ENCODE data around the gene UBE2D3.

- TF ChIP-seq, protein P1, sequence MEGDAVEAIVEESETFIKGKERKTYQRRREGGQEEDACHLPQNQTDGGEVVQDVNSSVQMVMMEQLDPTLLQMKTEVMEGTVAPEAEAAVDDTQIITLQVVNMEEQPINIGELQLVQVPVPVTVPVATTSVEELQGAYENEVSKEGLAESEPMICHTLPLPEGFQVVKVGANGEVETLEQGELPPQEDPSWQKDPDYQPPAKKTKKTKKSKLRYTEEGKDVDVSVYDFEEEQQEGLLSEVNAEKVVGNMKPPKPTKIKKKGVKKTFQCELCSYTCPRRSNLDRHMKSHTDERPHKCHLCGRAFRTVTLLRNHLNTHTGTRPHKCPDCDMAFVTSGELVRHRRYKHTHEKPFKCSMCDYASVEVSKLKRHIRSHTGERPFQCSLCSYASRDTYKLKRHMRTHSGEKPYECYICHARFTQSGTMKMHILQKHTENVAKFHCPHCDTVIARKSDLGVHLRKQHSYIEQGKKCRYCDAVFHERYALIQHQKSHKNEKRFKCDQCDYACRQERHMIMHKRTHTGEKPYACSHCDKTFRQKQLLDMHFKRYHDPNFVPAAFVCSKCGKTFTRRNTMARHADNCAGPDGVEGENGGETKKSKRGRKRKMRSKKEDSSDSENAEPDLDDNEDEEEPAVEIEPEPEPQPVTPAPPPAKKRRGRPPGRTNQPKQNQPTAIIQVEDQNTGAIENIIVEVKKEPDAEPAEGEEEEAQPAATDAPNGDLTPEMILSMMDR (IDR thresholded peaks at IDR 0.05), result no peak
- TF ChIP-seq POLR2A (IDR thresholded peaks at IDR 0.05), result no peak
Observed at GRCh38 chr4:102761296-102761701, 66.1 kb downstream of the UBE2D3 start.

All from gastroesophageal sphincter (tissue), 3 donors.